ENCODE data around the gene MYO1D.
"Not testable (repeated sequence)": the region's sequence is repeated elsewhere in the genome, so short reads cannot be mapped to it uniquely, and the experiment has no call there.

The MYO1D gene

DNA sequence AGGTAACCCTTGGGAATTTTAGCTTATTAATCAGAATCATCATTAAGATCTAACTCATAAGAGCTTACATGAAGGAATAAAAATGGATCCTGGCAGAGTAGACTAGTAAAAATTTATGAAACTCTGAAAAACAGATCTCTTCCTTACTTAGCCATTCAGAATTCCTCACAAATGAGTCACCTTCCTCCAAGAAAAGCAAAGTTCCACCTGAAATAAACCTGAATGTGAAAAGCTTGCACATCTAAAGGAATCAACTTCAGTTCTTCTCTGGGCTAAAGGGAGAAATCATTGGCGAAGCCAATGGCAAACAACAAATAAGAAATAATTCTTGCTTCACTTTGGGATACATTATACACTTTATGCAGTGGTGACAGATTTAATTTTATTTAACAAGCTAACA, 22.7 kb downstream of the MYO1D start:
- DNase-seq: no peak

DNA sequence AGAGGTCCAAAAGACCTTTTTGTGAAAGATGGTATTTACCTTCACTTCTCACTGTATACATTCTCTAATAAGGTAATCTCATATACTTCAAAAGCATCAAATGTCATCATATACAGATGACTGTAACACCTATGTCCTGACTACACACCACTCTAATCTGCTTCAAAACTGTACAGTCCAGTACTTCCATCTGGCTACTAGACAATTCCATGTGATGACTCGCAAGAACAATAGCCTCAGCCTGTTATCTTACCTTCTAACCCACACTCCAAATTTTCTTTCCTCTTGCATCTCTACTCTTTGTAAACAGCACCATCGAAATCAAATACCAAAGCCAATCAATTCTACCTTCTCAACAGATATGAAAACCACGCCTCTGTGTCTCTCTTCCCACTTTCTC, 24.1 kb downstream of the MYO1D start:
- no peak for DNase-seq

DNA sequence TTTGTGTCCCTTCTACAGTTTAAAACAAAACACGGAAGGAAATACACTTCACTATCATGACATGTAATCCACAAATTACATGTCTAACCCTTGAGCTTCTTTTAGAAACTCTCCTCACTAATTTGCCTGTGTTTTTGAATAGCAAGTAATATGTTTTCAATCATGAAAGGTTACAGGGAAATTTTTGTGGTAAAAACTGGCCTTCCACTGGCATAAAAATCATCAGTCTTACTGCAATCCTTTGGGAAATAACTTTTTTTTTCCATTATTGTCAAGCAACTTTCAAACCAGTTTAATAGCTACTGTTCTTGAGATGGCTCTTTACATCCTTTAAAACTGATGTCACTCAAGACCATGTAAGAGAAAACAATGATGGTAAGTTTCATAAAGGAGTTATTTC, 27.0 kb downstream of the MYO1D start:
- no peak for DNase-seq

DNA sequence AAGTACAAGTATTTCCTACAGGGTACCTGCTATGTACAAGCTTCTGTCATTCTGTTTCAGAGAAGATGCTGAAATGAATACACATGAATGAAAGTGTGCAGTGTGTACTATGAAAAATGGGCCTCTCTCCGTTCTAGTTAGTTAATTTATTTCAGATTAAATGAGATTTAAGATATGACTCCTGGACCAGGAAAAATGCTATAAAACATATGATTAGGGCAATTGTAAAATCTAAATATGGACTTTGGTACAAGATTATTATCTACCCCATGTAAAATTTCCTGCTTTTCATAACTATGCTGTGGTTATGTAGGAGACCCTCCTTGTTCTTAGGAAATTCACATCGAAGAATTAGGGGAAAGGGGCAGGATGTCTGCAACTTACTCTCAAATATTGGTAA, 28.9 kb downstream of the MYO1D start:
- no peak for DNase-seq

DNA sequence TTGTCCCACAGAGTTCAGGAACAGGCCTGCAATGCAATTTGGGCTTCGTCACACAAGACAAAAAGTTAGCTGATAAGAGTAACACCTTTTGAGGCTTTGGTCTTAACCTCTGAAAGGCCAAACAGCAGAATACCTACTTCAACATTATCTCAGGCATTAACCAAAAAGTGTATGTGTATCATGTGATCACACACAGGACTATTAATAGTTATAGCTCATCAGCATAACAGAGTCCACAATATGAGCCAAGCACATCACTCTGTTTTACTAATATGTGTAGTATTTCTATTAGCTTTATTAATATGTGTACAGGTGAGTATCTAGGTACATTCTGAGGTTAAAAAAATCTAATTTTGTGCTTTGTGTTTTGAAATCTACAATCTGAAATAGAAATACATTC, 30.8 kb downstream of the MYO1D start:
- DNase-seq: no peak

DNA sequence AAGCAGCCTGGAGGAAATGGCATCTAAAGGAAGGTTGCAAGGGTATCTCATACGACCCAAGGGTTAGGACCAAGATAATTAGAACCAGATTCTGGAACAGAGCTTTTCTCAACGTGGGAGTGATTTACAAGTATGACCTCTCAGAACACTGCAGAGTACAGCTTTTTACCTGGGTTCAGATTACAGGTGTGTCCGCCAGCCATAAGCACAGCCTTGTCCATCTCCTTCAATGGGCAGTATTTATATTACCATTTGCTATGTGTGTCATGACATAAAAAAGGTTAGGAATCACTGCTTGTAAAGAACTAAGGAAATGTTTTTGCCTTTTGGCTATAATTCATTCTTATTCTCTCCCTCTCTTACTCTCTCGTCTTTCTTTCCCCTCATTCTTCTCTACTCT, 36.7 kb downstream of the MYO1D start:
- no peak for DNase-seq

DNA sequence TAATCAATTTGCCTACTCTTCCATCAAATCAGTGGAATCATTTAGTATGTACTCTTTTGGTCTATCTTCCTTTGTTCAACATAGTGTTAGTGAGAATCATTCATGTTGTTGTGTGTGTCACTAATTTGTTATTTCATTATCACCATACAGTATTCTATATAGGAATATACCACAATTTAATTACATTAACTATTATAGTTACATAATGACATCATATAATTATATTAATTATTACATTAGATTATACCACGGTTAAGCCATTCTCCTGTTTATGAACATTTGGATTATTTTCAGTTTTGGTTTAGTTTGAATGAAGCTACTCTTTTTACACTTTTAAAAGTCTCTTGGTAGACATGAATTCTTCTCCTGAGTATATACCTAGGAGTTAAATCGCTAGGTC, 40.4 kb downstream of the MYO1D start:
- DNase-seq: no peak

DNA sequence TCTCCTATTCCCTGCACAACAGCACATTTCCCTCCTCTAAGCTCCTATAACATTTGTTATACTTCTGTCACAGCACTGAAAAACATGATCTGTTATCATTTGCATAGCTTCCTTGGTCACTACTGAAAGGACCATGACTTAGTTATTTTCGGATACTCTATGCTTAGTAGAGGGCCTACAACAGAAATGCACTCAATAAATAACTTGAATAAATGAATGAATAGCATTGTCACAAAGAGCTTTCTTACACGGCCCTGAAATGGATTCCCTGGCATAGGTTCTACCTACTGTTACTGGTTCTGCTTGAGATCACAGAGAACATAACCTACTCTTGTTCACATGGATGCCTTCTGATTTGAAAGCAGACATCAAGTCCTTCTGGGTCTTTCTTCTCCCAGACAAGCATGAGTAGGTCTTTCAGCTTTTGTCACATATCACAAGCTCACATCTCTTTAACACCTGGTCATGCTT, 41.6 kb downstream of the MYO1D start:
- DNase-seq: no peak

DNA sequence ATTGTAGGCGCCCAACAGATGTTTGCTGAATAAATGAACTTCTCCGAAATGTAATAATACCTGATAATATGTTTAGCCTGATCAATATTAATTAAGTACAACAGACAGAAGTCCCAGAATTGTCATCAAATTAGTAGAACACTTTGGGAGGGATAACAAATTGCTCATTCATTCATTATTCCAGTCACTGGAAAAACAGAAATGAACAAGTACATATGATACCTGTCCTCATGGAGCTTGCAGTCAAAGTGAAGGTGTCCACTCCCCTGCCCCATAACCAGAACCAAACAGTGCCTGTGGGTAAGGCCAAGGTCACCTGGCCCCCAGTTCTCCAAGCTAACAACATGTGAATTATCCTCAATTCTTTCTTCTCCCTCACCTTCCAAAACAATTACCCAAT, 42.8 kb downstream of the MYO1D start:
- DNase-seq: no peak

DNA sequence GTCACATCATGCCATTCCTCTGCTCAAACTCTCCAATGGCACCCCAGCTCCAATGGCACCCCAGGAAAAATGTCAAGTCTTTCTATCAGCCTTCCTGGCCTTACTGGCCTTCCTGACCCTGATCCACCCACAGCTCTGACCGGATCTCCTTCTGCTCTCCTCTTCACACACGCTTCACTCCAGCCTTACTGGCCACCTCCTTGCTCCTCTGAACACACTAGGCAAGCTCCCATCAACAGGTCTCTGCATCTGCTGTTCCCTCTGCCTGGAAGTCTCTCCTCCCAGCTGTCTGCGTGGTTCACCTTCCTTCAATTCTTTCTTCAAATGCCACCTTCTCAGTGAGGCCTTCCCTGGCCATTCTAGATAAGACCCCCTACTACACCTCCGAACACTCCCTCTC, 43.4 kb downstream of the MYO1D start:
- no peak for DNase-seq

DNA sequence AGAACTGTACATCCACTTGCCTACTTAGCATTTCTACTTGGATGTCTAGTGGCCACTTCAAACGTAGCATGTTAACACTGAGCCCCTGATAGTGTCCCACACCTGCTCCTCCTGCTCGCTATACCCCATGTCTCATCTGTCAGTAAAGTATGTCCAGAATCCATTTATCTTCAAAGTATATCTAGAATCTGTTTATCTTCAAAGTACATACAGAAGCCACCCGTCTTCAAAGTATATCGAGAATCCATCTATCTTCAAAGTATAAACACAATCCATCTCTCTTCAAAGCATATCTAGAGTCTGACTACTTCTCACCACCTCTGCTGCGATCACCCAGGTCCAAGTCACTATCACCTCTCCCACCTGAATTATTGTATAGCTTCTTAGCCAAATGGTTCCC, 43.8 kb downstream of the MYO1D start:
- no peak for DNase-seq

DNA sequence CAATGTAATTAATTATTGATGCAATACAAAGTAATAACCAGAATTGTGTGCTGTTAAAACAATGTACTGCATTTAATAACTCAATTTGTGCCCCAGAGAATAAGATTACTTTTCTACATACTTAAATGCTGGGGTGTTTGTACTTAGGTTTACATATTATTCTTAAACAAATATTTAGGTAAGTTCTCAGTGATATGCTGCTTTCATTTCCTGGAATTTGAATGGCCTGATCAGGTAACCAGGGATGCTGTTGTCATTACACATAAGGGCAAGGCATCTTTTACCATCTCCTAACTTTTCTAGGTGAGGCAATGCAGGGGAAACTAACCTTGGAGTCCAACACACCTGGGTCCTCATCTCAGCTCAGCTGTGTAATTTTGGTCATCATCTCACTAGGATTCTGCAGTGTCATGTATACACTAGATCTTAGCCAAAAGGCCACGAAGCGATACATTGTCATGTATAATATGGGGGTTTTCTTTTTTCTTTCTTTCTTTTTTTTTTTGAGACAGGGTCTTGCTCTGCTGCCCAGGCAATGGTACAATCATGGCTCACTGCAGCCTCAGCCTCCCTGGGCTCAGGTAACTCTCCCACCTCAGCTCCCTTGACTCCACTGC, 45.2 kb downstream of the MYO1D start:
- DNase-seq: no peak

DNA sequence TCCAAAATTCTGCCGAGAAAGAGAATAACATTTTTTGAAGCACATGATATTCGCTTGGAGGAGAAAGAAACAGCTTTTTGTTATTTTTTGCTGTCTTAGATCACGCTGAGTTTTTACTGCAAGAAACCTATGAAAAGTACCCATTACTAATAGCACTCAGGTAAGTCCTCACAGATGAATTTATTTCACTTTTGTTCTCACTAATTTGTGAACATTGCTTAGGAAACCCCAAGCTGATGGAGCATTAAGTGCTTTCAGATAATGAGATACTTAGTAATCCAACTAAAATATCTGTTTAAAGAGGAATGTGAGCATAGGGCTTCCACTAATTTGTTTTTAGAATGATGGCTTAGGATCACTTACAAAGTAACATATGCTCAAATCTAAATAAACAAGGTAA, 45.7 kb downstream of the MYO1D start:
- no peak for DNase-seq

DNA sequence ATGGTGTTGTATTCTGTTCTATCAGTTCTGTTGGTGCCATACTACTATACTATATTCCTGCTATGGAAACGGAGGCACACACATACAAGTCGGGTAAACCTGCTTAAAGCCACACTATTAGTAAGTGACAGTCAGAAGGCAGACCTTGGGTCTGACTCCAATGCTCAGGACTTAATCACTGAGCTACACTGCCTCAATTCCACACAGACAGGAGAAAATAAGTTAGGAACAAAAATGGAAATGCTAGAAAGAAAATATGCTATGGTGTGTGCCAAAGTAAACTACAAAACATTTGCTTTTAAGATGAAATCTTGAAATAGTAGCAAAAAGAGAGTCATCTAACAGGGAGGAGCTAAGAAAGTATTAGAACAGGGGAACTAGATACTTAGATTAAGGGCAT, 48.1 kb downstream of the MYO1D start:
- no peak for DNase-seq

DNA sequence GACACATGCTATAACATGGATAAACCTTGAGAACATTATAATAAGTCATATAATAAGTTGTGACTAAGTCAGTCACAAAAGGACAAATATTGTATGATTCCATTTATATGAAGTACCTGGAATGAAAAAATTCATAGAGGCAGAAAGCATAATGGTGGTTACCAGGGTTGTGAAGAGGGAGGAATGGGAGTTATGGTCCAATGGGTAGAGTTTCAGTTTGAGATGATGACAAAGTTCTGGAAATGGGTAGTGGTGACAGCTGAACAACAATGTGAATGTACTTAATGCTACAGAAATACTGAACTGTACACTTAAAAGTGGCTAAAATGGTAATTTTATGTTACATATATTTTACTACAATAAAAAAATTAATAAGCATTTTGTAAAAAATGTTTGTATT, 49.7 kb downstream of the MYO1D start:
- no peak for DNase-seq

DNA sequence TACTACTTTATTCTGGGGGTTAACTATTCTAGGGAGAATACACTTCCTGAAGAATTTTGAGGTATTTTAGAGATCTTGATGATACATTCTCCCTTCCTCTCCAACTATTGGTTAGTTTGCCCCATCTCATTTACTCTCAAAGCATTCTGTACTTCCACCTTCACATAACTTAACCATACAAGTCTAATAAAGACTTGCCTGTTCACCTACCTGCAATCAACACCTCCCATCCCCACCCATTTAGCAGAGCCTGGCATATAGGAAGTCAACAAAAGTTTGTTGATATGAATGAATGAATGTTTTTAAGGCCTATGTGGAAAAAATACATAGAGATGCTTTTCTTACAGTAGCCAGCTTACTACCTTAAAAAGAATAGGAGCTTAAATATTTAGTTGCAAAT, 50.8 kb downstream of the MYO1D start:
- no peak for DNase-seq

DNA sequence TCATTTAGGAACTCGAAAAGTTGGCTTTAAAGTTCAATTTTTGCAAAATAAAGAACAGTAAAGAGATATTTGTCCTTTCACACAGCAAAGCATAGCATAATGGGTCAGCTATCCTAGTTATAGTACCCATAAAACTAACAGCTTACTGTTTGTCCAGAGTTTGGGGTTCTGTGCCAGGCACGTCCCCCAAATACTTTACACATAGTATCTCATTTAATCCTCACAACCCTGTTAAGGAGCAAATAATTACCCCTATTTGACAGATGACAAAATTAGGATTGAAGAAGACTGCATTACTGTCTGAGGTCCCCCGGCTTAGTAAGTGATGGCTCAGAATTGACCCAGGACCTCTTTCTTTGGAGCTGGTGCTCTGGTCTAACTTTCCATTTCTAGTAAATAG, 52.6 kb downstream of the MYO1D start:
- no peak for DNase-seq

DNA sequence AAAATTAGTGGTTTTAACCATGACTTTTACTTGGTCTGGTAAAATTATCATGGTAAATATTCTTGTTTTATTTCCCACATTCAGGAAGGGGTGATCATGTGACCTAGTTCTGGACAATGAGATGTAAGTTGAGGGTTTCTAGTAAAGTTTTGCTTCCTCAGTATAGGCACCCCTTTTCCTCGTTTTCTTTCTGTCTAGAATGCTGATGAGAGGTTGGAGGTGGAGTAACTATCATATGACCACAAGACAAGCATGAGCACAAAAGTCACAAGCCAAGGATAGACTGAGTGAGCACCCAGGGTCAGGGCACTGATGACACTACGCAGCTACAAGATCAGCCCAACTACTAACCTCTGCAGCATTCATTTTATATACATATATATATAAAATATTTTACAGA, 53.9 kb downstream of the MYO1D start:
- DNase-seq: no peak

DNA sequence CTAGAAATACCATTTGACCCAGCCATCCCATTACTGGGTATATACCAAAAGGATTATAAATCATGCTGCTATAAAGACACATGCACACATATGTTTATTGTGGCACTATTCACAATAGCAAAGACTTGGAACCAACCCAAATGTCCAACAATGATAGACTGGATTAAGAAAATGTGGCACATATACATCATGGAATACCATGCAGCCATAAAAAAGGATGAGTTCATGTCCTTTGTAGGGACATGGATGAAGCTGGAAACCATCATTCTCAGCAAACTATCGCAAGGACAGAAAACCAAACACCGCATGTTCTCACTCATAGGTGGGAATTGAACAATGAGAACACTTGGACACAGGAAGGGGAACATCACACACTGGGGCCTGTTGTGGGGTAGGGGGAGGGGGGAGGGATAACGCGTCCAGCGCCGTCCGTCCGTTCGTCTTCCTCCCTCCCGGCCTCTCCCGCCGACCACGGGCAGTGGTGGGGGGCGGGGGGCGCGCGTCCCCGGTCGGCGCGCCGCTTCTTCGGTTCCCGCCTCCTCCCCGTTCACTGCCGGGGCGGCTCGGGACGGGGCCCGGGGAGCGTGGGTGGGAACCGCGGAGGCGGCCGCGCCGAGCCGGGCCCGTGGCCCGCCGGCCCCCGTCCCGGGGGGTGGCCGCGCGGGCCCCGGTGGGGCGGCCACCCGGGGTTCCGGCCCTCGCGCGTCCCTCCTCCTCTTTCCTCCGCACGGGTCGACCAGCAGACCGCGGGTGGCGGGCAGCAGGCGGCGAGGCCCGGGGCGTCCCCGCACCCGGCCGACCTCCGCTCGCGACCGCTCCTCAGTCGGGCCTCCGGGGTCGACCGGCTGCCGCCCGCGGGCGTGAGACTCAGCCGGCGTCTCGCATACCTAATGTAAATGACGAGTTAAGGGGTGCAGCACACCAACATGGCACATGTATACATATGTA, 54.7 kb downstream of the MYO1D start:
- not testable (repeated sequence) for DNase-seq

DNA sequence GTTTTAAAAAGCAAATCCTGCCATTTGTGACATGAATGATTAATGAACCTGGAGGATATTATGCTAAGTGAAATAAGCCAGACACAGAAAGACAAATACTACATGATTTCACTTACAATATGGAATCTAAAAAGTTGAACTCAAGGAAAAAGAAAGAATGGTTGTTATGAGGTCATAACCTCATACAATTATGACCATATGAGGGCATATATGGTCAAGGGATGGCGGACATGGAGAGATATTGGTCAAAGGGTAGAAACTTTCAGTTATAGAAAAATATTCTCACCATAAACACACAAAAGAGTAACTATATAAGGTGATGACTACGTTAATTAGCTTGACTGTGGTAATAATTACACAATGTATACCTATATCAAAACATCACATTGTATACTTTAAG, 56.5 kb downstream of the MYO1D start:
- no peak for DNase-seq

DNA sequence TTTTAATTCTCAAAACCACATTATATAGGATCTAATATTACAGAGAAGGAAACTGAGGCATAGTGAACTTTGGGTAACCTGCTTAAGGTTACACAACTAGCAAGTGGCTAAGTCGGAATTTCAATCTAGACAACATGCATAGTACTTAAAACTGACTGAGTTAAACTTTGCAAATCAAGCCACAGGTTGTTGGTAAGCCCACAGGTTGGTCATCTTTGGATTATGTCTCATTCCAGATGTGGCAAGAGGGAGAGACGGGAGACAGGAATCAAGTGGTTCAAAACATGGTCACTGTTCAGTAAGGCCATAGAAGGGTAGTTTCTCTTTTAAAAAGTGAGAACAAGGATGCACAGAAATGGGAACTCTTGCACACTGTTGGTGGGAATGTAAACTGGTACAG, 57.1 kb downstream of the MYO1D start:
- no peak for DNase-seq

DNA sequence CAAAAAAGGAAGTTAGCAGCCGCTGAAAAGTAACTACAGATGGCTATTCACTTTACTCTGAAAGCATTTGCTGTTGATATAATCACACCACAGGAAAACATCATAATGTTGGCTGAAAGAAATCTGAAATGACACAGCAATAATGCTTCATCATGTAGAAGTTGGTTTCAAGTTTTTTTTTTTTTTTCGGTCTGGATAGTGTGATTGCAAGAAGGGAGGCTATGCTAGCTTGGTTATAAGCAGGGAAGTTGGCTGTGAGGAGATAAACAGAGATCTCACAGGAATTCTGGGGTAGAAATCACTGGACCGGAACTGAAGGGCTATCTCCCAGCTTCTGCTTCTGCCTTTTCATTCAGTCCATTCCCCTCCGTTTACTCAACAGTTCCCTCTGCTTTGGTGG, 57.9 kb downstream of the MYO1D start:
- DNase-seq: no peak

DNA sequence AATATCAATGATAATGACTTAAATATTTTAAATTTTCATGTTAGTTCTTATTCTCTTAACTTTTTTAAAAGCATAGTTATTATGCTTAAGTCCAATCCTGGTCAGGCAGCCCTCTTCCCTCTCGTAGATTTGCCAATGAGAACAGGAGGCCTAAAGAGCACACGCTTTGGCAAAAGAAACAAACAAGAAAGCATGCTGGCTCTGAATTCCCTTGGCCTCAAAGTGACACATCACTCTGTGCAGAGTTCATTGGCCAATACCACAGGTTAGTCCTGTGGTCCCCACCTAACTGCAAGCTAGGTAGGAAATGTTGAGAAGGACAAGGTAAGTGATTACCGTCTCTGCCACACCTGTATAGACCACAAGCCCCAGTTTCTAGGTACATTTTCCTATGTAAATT, 61.5 kb downstream of the MYO1D start:
- no peak for DNase-seq

DNA sequence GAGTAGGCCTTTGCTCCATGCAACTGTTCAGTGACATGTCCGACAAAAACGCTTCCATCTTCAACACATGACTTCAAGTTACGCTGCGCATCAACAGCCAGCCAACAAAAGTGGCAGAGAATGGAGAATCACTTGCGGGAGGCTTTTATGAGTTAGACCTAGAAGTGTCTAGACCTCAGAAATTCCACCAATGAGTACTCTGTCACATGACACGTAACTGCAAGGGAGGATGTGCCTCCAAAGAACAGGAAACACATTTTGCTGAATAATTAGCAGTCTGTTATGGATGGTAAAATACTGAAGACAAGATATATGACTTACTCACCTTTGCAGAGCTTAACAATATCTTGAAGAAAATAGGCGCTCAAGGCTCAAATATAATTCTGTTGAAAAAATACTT, 62.1 kb downstream of the MYO1D start:
- no peak for DNase-seq

DNA sequence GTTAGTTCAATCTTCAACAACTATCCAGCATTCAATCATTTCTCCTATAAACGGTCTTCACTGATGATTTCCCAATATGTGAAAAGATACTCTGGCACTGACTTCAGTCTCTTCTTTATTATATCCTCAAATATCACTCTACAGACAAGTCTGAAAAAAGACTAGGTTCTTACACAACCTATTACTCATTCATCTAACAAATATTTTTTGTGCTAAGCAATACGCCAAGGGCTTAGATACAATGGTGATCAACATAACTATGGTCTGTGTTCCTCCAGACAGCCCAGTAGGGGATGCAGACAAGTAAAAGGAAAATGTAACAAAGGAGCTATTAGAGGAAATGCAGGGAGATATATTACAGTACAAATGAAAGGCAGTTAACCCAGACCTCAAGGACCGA, 63.9 kb downstream of the MYO1D start:
- DNase-seq: no peak

Data from Kasumi-1 (cell line).